ENCODE measurements around the gene HES5. TPM values are rescaled to one million over a fixed set of nuclear protein-coding genes. Genes with fewer than 3 reads are reported as not detected.
"Not testable (repeated sequence)": the region's sequence is repeated elsewhere in the genome, so short reads cannot be mapped to it uniquely, and the experiment has no call there.

HES5 gene
- total and polyA plus RNA-seq, 10 of the 15 experiments (the other 5 are each of a cell fraction or from before 2014, with no cell fraction given), result 0.12 to 0.15 TPM; not detected in 8

DNA sequence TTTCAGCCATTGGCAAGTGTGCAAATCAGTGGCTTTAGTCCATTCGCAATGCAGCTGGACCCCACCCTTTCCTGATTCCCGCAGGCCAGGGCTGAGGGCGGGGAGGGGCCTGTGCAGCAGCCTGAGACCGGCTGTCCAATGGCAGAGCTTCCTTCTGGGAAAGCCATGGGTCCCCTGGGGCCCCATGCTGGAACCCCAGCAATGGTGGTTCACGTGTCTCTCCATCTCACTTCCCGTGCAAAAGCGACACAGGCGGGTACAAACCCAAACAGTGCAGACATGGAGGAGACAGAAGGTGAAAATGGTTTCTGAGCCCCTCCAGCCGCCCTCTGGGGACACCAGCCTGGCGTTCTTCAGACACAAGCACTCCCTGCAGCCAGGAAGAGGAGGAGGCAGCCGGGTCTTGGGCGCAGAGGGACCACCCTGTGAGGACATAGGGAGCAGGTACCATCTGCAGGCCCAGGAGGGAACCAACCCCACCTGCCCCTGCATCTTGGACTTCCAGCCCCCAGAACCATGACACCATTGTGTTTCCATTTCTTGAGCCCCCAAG, 20.3 kb upstream of the HES5 start:
- H3K4me1 ChIP-seq (ENCODE audit: control insufficient read depth, insufficient read depth, low read length), result peaks cover 40% of the 10 kb centered on the region
- peak overlapping the region; percentile 96 for H3K27ac ChIP-seq (ENCODE audit: control insufficient read depth, insufficient read depth)
- H2AFZ ChIP-seq (ENCODE audit: control insufficient read depth, low read depth, low read length); SMC1A ChIA-PET (ENCODE audit: uncharacterized antibody, unreplicated experiment); intact Hi-C loops (cut with micrococcal nuclease; ENCODE audit: unreplicated experiment); H3K36me3 ChIP-seq (ENCODE audit: control insufficient read depth in 2 of 2, insufficient read depth in 2 of 2, low read length in 1 of 2); H3K9me3 ChIP-seq (replicated peaks; ENCODE audit: control insufficient read depth, insufficient read depth, low read length); H3K4me2 ChIP-seq (ENCODE audit: control insufficient read depth, insufficient read depth); BruUV-seq (replicated peaks); DNase-seq (ENCODE audit: low read depth, low spot score); H4K20me1 ChIP-seq (ENCODE audit: control insufficient read depth, insufficient read depth); H3K27me3 ChIP-seq (replicated peaks in 1 of 2; ENCODE audit: control insufficient read depth in 2 of 2, insufficient read depth in 2 of 2, low read length in 1 of 2); H3K4me3 ChIP-seq; in situ Hi-C loops (cut with MboI): not testable (repeated sequence)
- peaks cover 12% of the 10 kb centered on the region for H3K79me2 ChIP-seq (ENCODE audit: control insufficient read depth, insufficient read depth, low read length)
- FAIRE-seq (peak; percentile 100), ATAC-seq (peak; percentile 4)
- ChIA-PET CTCF (interaction anchor here (3.4 to 4.9 kb wide), 2 partner anchors 33 to 354 kb away, joined by 23 to 33 read pairs; partner anchors contain the start of gene FAAP20), POLR2A (interaction anchor here (0.5 to 4.9 kb wide), 6 partner anchors 21 to 138 kb away, joined by 3 to 62 read pairs (median 6); partner anchors contain the start of genes PANK4, PEX10 and PRXL2B), RAD21 (ENCODE audit: unreplicated experiment) (interaction anchor here (1.4 to 7.1 kb wide), 4 partner anchors 24 to 355 kb away, joined by 3 to 86 read pairs (median 24); partner anchors contain the start of genes FAAP20, MORN1, PANK4 and RER1)
- TF ChIP-seq POLR2A (IDR thresholded peaks at IDR 0.05; ENCODE audit: low read depth, low read length), result 0 out of 2 replicates have a peak, but pooled peaks have one; percentile 7
- TF ChIP-seq MEF2B (IDR thresholded peaks at IDR 0.05; ENCODE audit: partially characterized antibody, poor library complexity, severe bottlenecking), result peak; percentile 91
- peak; percentile 83 to 93 for TF ChIP-seq BHLHE40 (IDR thresholded peaks at IDR 0.05; ENCODE audit: borderline replicate concordance in 1 of 2, low read depth in 2 of 2, low read length in 1 of 2)
- 0 out of 2 replicates have a peak, but pooled peaks have one; percentile 26 for TF ChIP-seq IKZF1 (conservative IDR thresholded peaks at IDR 0.05)
- 0 out of 2 replicates have a peak, but pooled peaks have one; percentile 19 for TF ChIP-seq SMARCA5 (IDR thresholded peaks at IDR 0.05)
- TF ChIP-seq, protein P1, sequence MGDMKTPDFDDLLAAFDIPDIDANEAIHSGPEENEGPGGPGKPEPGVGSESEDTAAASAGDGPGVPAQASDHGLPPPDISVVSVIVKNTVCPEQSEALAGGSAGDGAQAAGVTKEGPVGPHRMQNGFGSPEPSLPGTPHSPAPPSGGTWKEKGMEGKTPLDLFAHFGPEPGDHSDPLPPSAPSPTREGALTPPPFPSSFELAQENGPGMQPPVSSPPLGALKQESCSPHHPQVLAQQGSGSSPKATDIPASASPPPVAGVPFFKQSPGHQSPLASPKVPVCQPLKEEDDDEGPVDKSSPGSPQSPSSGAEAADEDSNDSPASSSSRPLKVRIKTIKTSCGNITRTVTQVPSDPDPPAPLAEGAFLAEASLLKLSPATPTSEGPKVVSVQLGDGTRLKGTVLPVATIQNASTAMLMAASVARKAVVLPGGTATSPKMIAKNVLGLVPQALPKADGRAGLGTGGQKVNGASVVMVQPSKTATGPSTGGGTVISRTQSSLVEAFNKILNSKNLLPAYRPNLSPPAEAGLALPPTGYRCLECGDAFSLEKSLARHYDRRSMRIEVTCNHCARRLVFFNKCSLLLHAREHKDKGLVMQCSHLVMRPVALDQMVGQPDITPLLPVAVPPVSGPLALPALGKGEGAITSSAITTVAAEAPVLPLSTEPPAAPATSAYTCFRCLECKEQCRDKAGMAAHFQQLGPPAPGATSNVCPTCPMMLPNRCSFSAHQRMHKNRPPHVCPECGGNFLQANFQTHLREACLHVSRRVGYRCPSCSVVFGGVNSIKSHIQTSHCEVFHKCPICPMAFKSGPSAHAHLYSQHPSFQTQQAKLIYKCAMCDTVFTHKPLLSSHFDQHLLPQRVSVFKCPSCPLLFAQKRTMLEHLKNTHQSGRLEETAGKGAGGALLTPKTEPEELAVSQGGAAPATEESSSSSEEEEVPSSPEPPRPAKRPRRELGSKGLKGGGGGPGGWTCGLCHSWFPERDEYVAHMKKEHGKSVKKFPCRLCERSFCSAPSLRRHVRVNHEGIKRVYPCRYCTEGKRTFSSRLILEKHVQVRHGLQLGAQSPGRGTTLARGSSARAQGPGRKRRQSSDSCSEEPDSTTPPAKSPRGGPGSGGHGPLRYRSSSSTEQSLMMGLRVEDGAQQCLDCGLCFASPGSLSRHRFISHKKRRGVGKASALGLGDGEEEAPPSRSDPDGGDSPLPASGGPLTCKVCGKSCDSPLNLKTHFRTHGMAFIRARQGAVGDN (IDR thresholded peaks at IDR 0.05), result peak; percentile 64; the same call in 1 of the 2 replicates
- 0 out of 2 replicates have a peak, but pooled peaks have one; percentile 44 for TF ChIP-seq RAD51 (IDR thresholded peaks at IDR 0.05)
- 0 out of 2 replicates have a peak overlapping the region, but pooled peaks have one; percentile 27 for H3K9ac ChIP-seq (ENCODE audit: control insufficient read depth, insufficient read depth, low read length)
- under 1% methylated on average over 9 of the region's 12 CpGs for WGBS (ENCODE audit: insufficient coverage, insufficient replicate concordance, low lambda C conversion rate, missing lambda C conversion rate)
